Fibroblast of mammary gland (primary cell): ENCODE data around the gene TTC28.
"Not testable (repeated sequence)": the region's sequence is repeated elsewhere in the genome, so short reads cannot be mapped to it uniquely, and the experiment has no call there.

Experiments used
- DNase-seq: peaks from one replicate; pipeline ENCODE4 v3.0.0-alpha.2; 2010; ENCODE audit warnings: low read depth
- H3K4me3 ChIP-seq: 2 replicates; pipeline ENCODE4 v1.5.1; 2011; ENCODE audit warnings: low read depth, mild to moderate bottlenecking, low read length, moderate library complexity; ENCODE audit not compliant: control insufficient read depth
- CTCF ChIP-seq: conservative IDR thresholded peaks from 2 replicates; pipeline ENCODE4 v1.5.1; 2011; ENCODE audit warnings: low read depth, low read length, inconsistent platforms; ENCODE audit not compliant: control insufficient read depth, insufficient read depth

Gene TTC28

GRCh38 chr22:28222052-28222451 lies 457.6 kb downstream of the TTC28 start:
- no peak for TF ChIP-seq CTCF
- no peak overlapping the region for H3K4me3 ChIP-seq
- DNase-seq, result peak; percentile 43

- no peak for TF ChIP-seq CTCF
- no peak for DNase-seq
- no peak overlapping the region for H3K4me3 ChIP-seq
Measured at GRCh38 chr22:28220626-28221363, 458.8 kb downstream of the TTC28 start.

DNA sequence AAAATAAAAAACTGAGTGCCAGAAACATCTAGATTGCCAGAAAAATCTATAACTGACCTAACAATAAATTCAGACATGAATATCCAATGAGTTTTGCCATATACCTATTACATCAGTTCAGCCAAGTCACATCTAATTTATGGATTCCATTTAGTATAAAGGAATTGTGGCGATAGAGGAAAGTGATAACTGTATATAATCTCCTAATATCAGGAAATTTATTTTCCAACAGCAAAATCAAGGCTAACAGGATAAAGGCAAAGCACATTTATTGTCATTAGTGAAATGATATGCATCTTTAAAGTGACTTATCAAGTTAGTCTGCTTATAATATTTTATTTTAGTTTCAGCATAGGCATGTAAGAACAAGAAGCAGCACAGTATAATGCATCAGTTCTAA lies 462.4 kb downstream of the TTC28 start:
- DNase-seq, result no peak
- no peak overlapping the region for H3K4me3 ChIP-seq
- no peak for TF ChIP-seq CTCF

DNA sequence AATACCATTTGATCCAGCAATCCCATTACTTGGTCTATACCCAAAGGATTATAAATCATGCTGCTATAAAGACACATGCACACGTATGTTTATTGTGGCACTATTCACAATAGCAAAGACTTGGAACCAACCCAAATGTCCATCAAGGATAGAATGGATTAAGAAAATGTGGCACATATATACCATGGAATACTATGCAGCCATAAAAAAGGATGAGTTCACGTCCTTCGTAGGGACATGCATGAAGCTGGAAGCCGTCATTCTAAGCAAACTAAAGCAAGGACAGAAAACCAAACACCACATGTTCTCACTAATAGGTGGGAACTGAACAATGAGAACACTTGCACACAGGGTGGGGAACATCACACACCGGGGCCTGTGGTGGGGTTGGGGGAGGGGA lies 464.9 kb downstream of the TTC28 start:
- H3K4me3 ChIP-seq, DNase-seq: not testable (repeated sequence)

DNA sequence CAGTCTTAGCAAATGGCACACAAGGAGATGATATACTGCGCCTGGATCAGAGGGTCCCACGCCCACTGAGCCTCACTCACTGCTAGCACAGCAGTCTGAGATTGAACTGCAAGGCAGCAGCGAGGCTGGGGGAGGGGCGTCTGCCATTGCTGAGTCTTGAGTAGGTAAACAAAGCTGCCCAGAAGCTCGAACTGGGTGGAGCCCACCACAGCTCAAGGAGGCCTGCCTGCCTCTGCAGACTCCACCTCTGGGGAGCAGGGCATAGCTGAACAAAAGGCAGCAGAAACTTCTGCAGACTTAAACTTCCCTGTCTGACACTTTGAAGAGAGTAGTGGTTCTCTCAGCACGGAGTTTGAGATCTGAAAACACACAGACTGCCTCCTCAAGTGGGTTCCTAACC lies 470.2 kb downstream of the TTC28 start:
- not testable (repeated sequence) for DNase-seq, H3K4me3 ChIP-seq

DNA sequence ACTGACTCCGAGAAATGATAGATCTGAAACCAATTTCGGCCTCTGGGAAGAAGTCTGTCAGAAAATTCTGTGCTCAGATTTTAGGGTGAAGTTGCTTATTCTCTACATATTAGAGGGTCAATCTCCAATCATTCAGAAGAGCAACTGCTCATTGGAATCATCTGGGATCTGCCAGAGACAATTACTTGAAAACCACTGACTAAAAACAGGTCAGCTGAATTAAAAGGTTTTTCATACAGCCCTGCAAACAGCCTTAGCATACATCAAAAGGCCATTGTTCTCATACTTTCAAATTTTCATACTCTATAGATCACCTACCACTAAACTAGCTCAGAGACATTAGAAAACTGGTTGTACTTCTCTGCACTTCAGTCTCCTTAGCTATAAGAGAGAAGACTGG lies 470.9 kb downstream of the TTC28 start:
- TF ChIP-seq CTCF, result no peak
- no peak for DNase-seq

GRCh38 chr22:28208036-28208435 lies 471.6 kb downstream of the TTC28 start:
- DNase-seq, result peak; percentile 11
- no peak overlapping the region for H3K4me3 ChIP-seq
- no peak for TF ChIP-seq CTCF

More for the DNA sequence above, 470.9 kb downstream of the TTC28 start:
- H3K4me3 ChIP-seq, result no peak overlapping the region
